22Rv1 (cell line): ENCODE measurements around the gene SERP2.

Experiments used
- CTCF ChIP-seq: fragments of 450-650 bp; IDR thresholded peaks from 2 replicates; pipeline ENCODE4 v1.5.1; 2017; ENCODE audit warnings: mild to moderate bottlenecking
- ZFX ChIP-seq: fragments of 450-650 bp; IDR thresholded peaks from 2 replicates; pipeline ENCODE4 v1.6.1; 2017; ENCODE audit warnings: antibody characterized with exemption, borderline replicate concordance

GRCh38 chr13:44354884-44355283, 18.7 kb upstream of the SERP2 start:
- TF ChIP-seq CTCF (no peak), ZFX (no peak)
